ENCODE results near the gene ZBTB18. TPM values are rescaled to one million over a fixed set of nuclear protein-coding genes. Genes with fewer than 3 reads are reported as not detected.

The ZBTB18 gene
- total RNA-seq, 4 donors from 2014 or later, result 6.7 to 14.7 (median 11.8) TPM

GRCh38 chr1:244056577-244056976 is 5.5 kb downstream of the ZBTB18 start:
- no peak overlapping the region for H3K27ac ChIP-seq
- TF ChIP-seq EP300 (IDR thresholded peaks at IDR 0.05), result no peak
- TF ChIP-seq POLR2A (IDR thresholded peaks at IDR 0.05), result no peak
- TF ChIP-seq CTCF (IDR thresholded peaks at IDR 0.05), result no peak
- no peak for TF ChIP-seq POLR2AphosphoS5 (IDR thresholded peaks at IDR 0.05)
- 74% methylated on average over 6 of the region's 6 CpGs for WGBS

GRCh38 chr1:244057474-244058385 is 6.6 kb downstream of the ZBTB18 start:
- Histone ChIP-seq H3K27me3 (no peaks in the 10 kb centered on the region), H3K9me3 (no peaks in the 10 kb centered on the region), H3K4me3 (no peak overlapping the region), H3K27ac (no peak overlapping the region), H3K4me1 (no peaks in the 10 kb centered on the region), H3K36me3 (peaks cover 17% of the 10 kb centered on the region)
- no peak for TF ChIP-seq POLR2A (IDR thresholded peaks at IDR 0.05)
- no peak for TF ChIP-seq EP300 (IDR thresholded peaks at IDR 0.05)
- 89% methylated on average over 12 of the region's 12 CpGs for WGBS
- no peak for DNase-seq (ENCODE audit: low spot score in 2 of 2)

More at GRCh38 chr1:244056577-244056976, 5.5 kb downstream of the ZBTB18 start:
- no peaks in the 10 kb centered on the region for H3K27me3 ChIP-seq
- H3K4me1 ChIP-seq, result peaks cover 8% of the 10 kb centered on the region
- no peak for DNase-seq (ENCODE audit: low spot score in 2 of 2)
- no peak overlapping the region for H3K4me3 ChIP-seq
- H3K36me3 ChIP-seq, result peaks cover 17% of the 10 kb centered on the region
- no peaks in the 10 kb centered on the region for H3K9me3 ChIP-seq

GRCh38 chr1:244060117-244060516 is 9.0 kb downstream of the ZBTB18 start:
- H3K27ac ChIP-seq, result no peak overlapping the region
- H3K4me1 ChIP-seq, result no peaks in the 10 kb centered on the region
- H3K27me3 ChIP-seq, result no peaks in the 10 kb centered on the region
- no peak for TF ChIP-seq CTCF (IDR thresholded peaks at IDR 0.05)
- TF ChIP-seq EP300 (IDR thresholded peaks at IDR 0.05), result no peak
- TF ChIP-seq POLR2AphosphoS5 (IDR thresholded peaks at IDR 0.05), result no peak
- TF ChIP-seq POLR2A (IDR thresholded peaks at IDR 0.05), result no peak
- DNase-seq (ENCODE audit: low spot score in 2 of 2), result no peak
- WGBS, result 88% methylated on average over 1 of the region's 1 CpG
- no peaks in the 10 kb centered on the region for H3K9me3 ChIP-seq
- no peak overlapping the region for H3K4me3 ChIP-seq
- peaks cover 5% of the 10 kb centered on the region for H3K36me3 ChIP-seq

- WGBS, result 90% methylated on average over 2 of the region's 2 CpGs
Observed at GRCh38 chr1:244060686-244061085, 9.6 kb downstream of the ZBTB18 start.

GRCh38 chr1:244062156-244062725 is 11.2 kb downstream of the ZBTB18 start:
- TF ChIP-seq EP300 (IDR thresholded peaks at IDR 0.05) (no peak), POLR2A (IDR thresholded peaks at IDR 0.05) (no peak), POLR2AphosphoS5 (IDR thresholded peaks at IDR 0.05) (no peak), CTCF (IDR thresholded peaks at IDR 0.05) (no peak)
- WGBS, result 89% methylated on average over 4 of the region's 4 CpGs
- DNase-seq (ENCODE audit: low spot score in 2 of 2), result no peak

More at GRCh38 chr1:244060686-244061085, 9.6 kb downstream of the ZBTB18 start:
- no peaks in the 10 kb centered on the region for H3K4me1 ChIP-seq
- TF ChIP-seq POLR2AphosphoS5 (IDR thresholded peaks at IDR 0.05), result no peak
- TF ChIP-seq POLR2A (IDR thresholded peaks at IDR 0.05), result no peak
- TF ChIP-seq EP300 (IDR thresholded peaks at IDR 0.05), result no peak
- no peak for TF ChIP-seq CTCF (IDR thresholded peaks at IDR 0.05)
- no peak for DNase-seq (ENCODE audit: low spot score in 2 of 2)
- H3K9me3 ChIP-seq, result no peaks in the 10 kb centered on the region
- no peak overlapping the region for H3K4me3 ChIP-seq
- H3K27me3 ChIP-seq, result no peaks in the 10 kb centered on the region
- H3K36me3 ChIP-seq, result peaks cover 5% of the 10 kb centered on the region
- no peak overlapping the region for H3K27ac ChIP-seq

More at GRCh38 chr1:244062156-244062725, 11.2 kb downstream of the ZBTB18 start:
- no peaks in the 10 kb centered on the region for H3K9me3 ChIP-seq
- no peak overlapping the region for H3K4me3 ChIP-seq
- H3K36me3 ChIP-seq, result no peaks in the 10 kb centered on the region
- peaks cover 5% of the 10 kb centered on the region for H3K27me3 ChIP-seq
- H3K4me1 ChIP-seq, result peaks cover 7% of the 10 kb centered on the region
- no peak overlapping the region for H3K27ac ChIP-seq
